ENCODE measurements around the gene ACOXL. TPM values are rescaled to one million over a fixed set of nuclear protein-coding genes. Genes with fewer than 3 reads are reported as not detected.

ACOXL gene
- total and polyA plus RNA-seq, 2 of the 8 experiments (the other 6 are each of a cell fraction or from before 2014, with no cell fraction given), result 11.4 to 20.6 TPM

GRCh38 chr2:110906613-110907298, 174.4 kb downstream of the ACOXL start (continued):
- TF ChIP-seq HDAC6 (IDR thresholded peaks at IDR 0.05; ENCODE audit: low read depth, low read length) (no peak), TBP (IDR thresholded peaks at IDR 0.05; ENCODE audit: low read depth, low read length) (no peak)
